NCI-H460 (cell line): Measurements from ENCODE around the gene CENPT. TPM values are rescaled to one million over a fixed set of nuclear protein-coding genes. Genes with fewer than 3 reads are reported as not detected.

ENCODE experiments used
- DNase-seq: peaks from one replicate; pipeline ENCODE4 v3.0.0-alpha.2; 2016; ENCODE audit warnings: low read depth; ENCODE audit errors: extremely low read depth
- polyA plus RNA-seq: library from polyadenylated mRNA; depleted of rRNA; stranded (reverse); fragments of >200 nt; gene quantifications from 2 replicates; pipeline ENCODE4 v1.2.3, GENCODE V29; 2014; cell fraction: nucleus; rRNA removed
- total RNA-seq: library from RNA; depleted of rRNA; stranded (reverse); fragments of >200 nt; shearing (Covaris generic); gene quantifications from 2 replicates; pipeline ENCODE4 v1.2.3, GENCODE V29; 2014; rRNA removed

CENPT gene
- 26.4 and 28.4 TPM in 2 replicates for total RNA-seq
- polyA plus RNA-seq: 399 and 483 TPM in 2 replicates

- no peak for DNase-seq
These were observed at the start of gene CENPT for GRCh38 chr16:67847064-67847861. TSS of gene CENPT (minus strand) at chr16:67847693. CDS start at chr16:67833859, 13,834 bp downstream.

GRCh38 chr16:67897231-67897630 is 49.7 kb upstream of the CENPT start:
- no peak for DNase-seq

- DNase-seq: no peak
These were observed 46.4 kb upstream of the CENPT start for GRCh38 chr16:67893743-67894399.

- DNase-seq: peak; percentile 98
These were observed 45.6 kb upstream of the CENPT start, which contains the start of gene PSKH1 for GRCh38 chr16:67892899-67893742. TSS of gene PSKH1 (plus strand) at chr16:67893254. CDS start at chr16:67908750, 15,496 bp downstream.

GRCh38 chr16:67892375-67892774 is 44.9 kb upstream of the CENPT start:
- DNase-seq: no peak

GRCh38 chr16:67888331-67888730 is 40.8 kb upstream of the CENPT start:
- DNase-seq: no peak

- no peak for DNase-seq
These were observed 38.9 kb upstream of the CENPT start for GRCh38 chr16:67886387-67886786.

GRCh38 chr16:67885976-67886375 is 38.5 kb upstream of the CENPT start:
- DNase-seq: no peak

GRCh38 chr16:67885545-67885944 is 38.1 kb upstream of the CENPT start:
- DNase-seq: no peak

- peak; percentile 90 for DNase-seq
These were observed 37.2 kb upstream of the CENPT start, which contains the start of gene NRN1L for GRCh38 chr16:67884684-67885083. TSS of gene NRN1L (plus strand) at chr16:67884885. CDS start at chr16:67884904, 19 bp downstream.

- peak; percentile 49 for DNase-seq
These were observed 36.4 kb upstream of the CENPT start for GRCh38 chr16:67883872-67884261.

- DNase-seq: no peak
These were observed 35.8 kb upstream of the CENPT start for GRCh38 chr16:67883146-67883871.

- DNase-seq: no peak
These were observed 35.1 kb upstream of the CENPT start for GRCh38 chr16:67882374-67883145.

GRCh38 chr16:67881621-67882161 is 34.2 kb upstream of the CENPT start:
- DNase-seq: no peak

GRCh38 chr16:67880584-67880983 is 33.1 kb upstream of the CENPT start:
- no peak for DNase-seq

GRCh38 chr16:67879936-67880335 is 32.4 kb upstream of the CENPT start:
- no peak for DNase-seq

GRCh38 chr16:67879462-67879861 is 32.0 kb upstream of the CENPT start:
- DNase-seq: no peak

GRCh38 chr16:67878846-67879245 is 31.4 kb upstream of the CENPT start:
- DNase-seq: no peak

- no peak for DNase-seq
These were observed 30.7 kb upstream of the CENPT start for GRCh38 chr16:67878232-67878631.
